Measurements from ENCODE around the gene FOXP2. TPM values are rescaled to one million over a fixed set of nuclear protein-coding genes. Genes with fewer than 3 reads are reported as not detected.
"Not testable (repeated sequence)": the region's sequence is repeated elsewhere in the genome, so short reads cannot be mapped to it uniquely, and the experiment has no call there.

Gene FOXP2
- total RNA-seq = not detected in 2 replicates

GRCh38 chr7:114414156-114415063, at the start of gene FOXP2:
FOXP2 (plus strand) TSS chr7:114414815; CDS start chr7:114426512, 11,697 bp downstream.
- no peak within 1 kb of the TSS for H3K4me3 Mint-ChIP-seq
- no peak within 1 kb of the TSS for H3K27ac Mint-ChIP-seq
- intact Hi-C loops (cut with micrococcal nuclease) = no loop called here
- no peaks in the 10 kb centered on the region for H3K36me3 Mint-ChIP-seq (ENCODE audit: low read depth)
- no peaks in the 10 kb centered on the region for H3K9me3 Mint-ChIP-seq
- H3K27me3 Mint-ChIP-seq (ENCODE audit: insufficient read depth) = peaks cover 3% of the 10 kb centered on the region
- no peak for DNase-seq (ENCODE audit: low spot score)
- no peaks in the 10 kb centered on the region for H3K4me1 Mint-ChIP-seq (ENCODE audit: low read depth)

- Mint-ChIP-seq H3K27ac (no peak overlapping the region), H3K36me3 (ENCODE audit: low read depth) (no peaks in the 10 kb centered on the region), H3K9me3 (no peaks in the 10 kb centered on the region), H3K4me1 (ENCODE audit: low read depth) (no peaks in the 10 kb centered on the region), H3K4me3 (no peak overlapping the region), H3K27me3 (ENCODE audit: insufficient read depth) (no peaks in the 10 kb centered on the region)
- DNase-seq (ENCODE audit: low spot score) = no peak
- intact Hi-C loops (cut with micrococcal nuclease) = no loop called here
These were observed 48.8 kb upstream of the FOXP2 start for GRCh38 chr7:114365791-114366190.

- no peak for DNase-seq (ENCODE audit: low spot score)
- Mint-ChIP-seq H3K36me3 (ENCODE audit: low read depth) (no peaks in the 10 kb centered on the region), H3K27ac (no peak overlapping the region), H3K4me1 (ENCODE audit: low read depth) (no peaks in the 10 kb centered on the region), H3K4me3 (no peak overlapping the region), H3K9me3 (no peaks in the 10 kb centered on the region), H3K27me3 (ENCODE audit: insufficient read depth) (no peaks in the 10 kb centered on the region)
- intact Hi-C loops (cut with micrococcal nuclease) = no loop called here
These were observed 46.1 kb upstream of the FOXP2 start for GRCh38 chr7:114368492-114368891.

GRCh38 chr7:114369294-114369693, 45.3 kb upstream of the FOXP2 start:
- Mint-ChIP-seq H3K9me3 (no peaks in the 10 kb centered on the region), H3K27me3 (ENCODE audit: insufficient read depth) (no peaks in the 10 kb centered on the region), H3K4me3 (no peak overlapping the region), H3K4me1 (ENCODE audit: low read depth) (no peaks in the 10 kb centered on the region), H3K36me3 (ENCODE audit: low read depth) (no peaks in the 10 kb centered on the region), H3K27ac (no peak overlapping the region)
- DNase-seq (ENCODE audit: low spot score) = no peak
- intact Hi-C loops (cut with micrococcal nuclease) = no loop called here

GRCh38 chr7:114372619-114373018, 42.0 kb upstream of the FOXP2 start:
- no peak for DNase-seq (ENCODE audit: low spot score)
- no peaks in the 10 kb centered on the region for H3K9me3 Mint-ChIP-seq
- H3K4me1 Mint-ChIP-seq (ENCODE audit: low read depth) = no peaks in the 10 kb centered on the region
- intact Hi-C loops (cut with micrococcal nuclease) = no loop called here
- no peaks in the 10 kb centered on the region for H3K27me3 Mint-ChIP-seq (ENCODE audit: insufficient read depth)
- H3K36me3 Mint-ChIP-seq (ENCODE audit: low read depth) = no peaks in the 10 kb centered on the region
- H3K4me3 Mint-ChIP-seq = no peak overlapping the region
- no peak overlapping the region for H3K27ac Mint-ChIP-seq

GRCh38 chr7:114375907-114376306, 38.7 kb upstream of the FOXP2 start:
- H3K4me1 Mint-ChIP-seq (ENCODE audit: low read depth) = no peaks in the 10 kb centered on the region
- no peak for DNase-seq (ENCODE audit: low spot score)
- no peaks in the 10 kb centered on the region for H3K36me3 Mint-ChIP-seq (ENCODE audit: low read depth)
- no peak overlapping the region for H3K4me3 Mint-ChIP-seq
- H3K27ac Mint-ChIP-seq = no peak overlapping the region
- no peaks in the 10 kb centered on the region for H3K9me3 Mint-ChIP-seq
- intact Hi-C loops (cut with micrococcal nuclease) = no loop called here
- H3K27me3 Mint-ChIP-seq (ENCODE audit: insufficient read depth) = no peaks in the 10 kb centered on the region

GRCh38 chr7:114383946-114384345, 30.7 kb upstream of the FOXP2 start:
- H3K4me1 Mint-ChIP-seq (ENCODE audit: low read depth); H3K27ac Mint-ChIP-seq; H3K36me3 Mint-ChIP-seq (ENCODE audit: low read depth); H3K9me3 Mint-ChIP-seq; H3K27me3 Mint-ChIP-seq (ENCODE audit: insufficient read depth); DNase-seq (ENCODE audit: low spot score); intact Hi-C loops (cut with micrococcal nuclease); H3K4me3 Mint-ChIP-seq: not testable (repeated sequence)

GRCh38 chr7:114384346-114384745, 30.3 kb upstream of the FOXP2 start:
- H3K27me3 Mint-ChIP-seq (ENCODE audit: insufficient read depth); H3K9me3 Mint-ChIP-seq; H3K27ac Mint-ChIP-seq; H3K4me3 Mint-ChIP-seq; intact Hi-C loops (cut with micrococcal nuclease); H3K36me3 Mint-ChIP-seq (ENCODE audit: low read depth); H3K4me1 Mint-ChIP-seq (ENCODE audit: low read depth); DNase-seq (ENCODE audit: low spot score): not testable (repeated sequence)

- no peak for DNase-seq (ENCODE audit: low spot score)
- no peaks in the 10 kb centered on the region for H3K4me1 Mint-ChIP-seq (ENCODE audit: low read depth)
- no peaks in the 10 kb centered on the region for H3K27me3 Mint-ChIP-seq (ENCODE audit: insufficient read depth)
- no peak overlapping the region for H3K27ac Mint-ChIP-seq
- intact Hi-C loops (cut with micrococcal nuclease) = no loop called here
- no peaks in the 10 kb centered on the region for H3K36me3 Mint-ChIP-seq (ENCODE audit: low read depth)
- peaks cover 3% of the 10 kb centered on the region for H3K9me3 Mint-ChIP-seq
- no peak overlapping the region for H3K4me3 Mint-ChIP-seq
These were observed 26.6 kb upstream of the FOXP2 start for GRCh38 chr7:114388021-114388420.

GRCh38 chr7:114392686-114393085, 21.9 kb upstream of the FOXP2 start:
- intact Hi-C loops (cut with micrococcal nuclease) = no loop called here
- no peak overlapping the region for H3K27ac Mint-ChIP-seq
- peaks cover 3% of the 10 kb centered on the region for H3K27me3 Mint-ChIP-seq (ENCODE audit: insufficient read depth)
- H3K9me3 Mint-ChIP-seq = no peaks in the 10 kb centered on the region
- no peaks in the 10 kb centered on the region for H3K4me1 Mint-ChIP-seq (ENCODE audit: low read depth)
- no peaks in the 10 kb centered on the region for H3K36me3 Mint-ChIP-seq (ENCODE audit: low read depth)
- no peak overlapping the region for H3K4me3 Mint-ChIP-seq
- no peak for DNase-seq (ENCODE audit: low spot score)

GRCh38 chr7:114402876-114403635, 11.6 kb upstream of the FOXP2 start:
- Mint-ChIP-seq H3K9me3 (no peaks in the 10 kb centered on the region), H3K27ac (no peak overlapping the region), H3K36me3 (ENCODE audit: low read depth) (no peaks in the 10 kb centered on the region), H3K4me3 (no peak overlapping the region), H3K4me1 (ENCODE audit: low read depth) (no peaks in the 10 kb centered on the region), H3K27me3 (ENCODE audit: insufficient read depth) (no peaks in the 10 kb centered on the region)
- intact Hi-C loops (cut with micrococcal nuclease) = loop anchor here (5.0 to 10.0 kb wide), 2 partner anchors 318 to 376 kb away; no protein-coding TSS in a partner anchor
- DNase-seq (ENCODE audit: low spot score) = no peak

GRCh38 chr7:114405427-114405826, 9.2 kb upstream of the FOXP2 start:
- no peaks in the 10 kb centered on the region for H3K27me3 Mint-ChIP-seq (ENCODE audit: insufficient read depth)
- H3K27ac Mint-ChIP-seq = no peak overlapping the region
- DNase-seq (ENCODE audit: low spot score) = no peak
- intact Hi-C loops (cut with micrococcal nuclease) = loop anchor here (10.0 kb wide), 1 partner anchor 321 kb away; no protein-coding TSS in a partner anchor
- H3K9me3 Mint-ChIP-seq = no peaks in the 10 kb centered on the region
- no peak overlapping the region for H3K4me3 Mint-ChIP-seq
- H3K36me3 Mint-ChIP-seq (ENCODE audit: low read depth) = no peaks in the 10 kb centered on the region
- no peaks in the 10 kb centered on the region for H3K4me1 Mint-ChIP-seq (ENCODE audit: low read depth)

GRCh38 chr7:114409750-114410149, 4.9 kb upstream of the FOXP2 start:
- no peak for DNase-seq (ENCODE audit: low spot score)
- H3K4me3 Mint-ChIP-seq = no peak overlapping the region
- H3K4me1 Mint-ChIP-seq (ENCODE audit: low read depth) = no peaks in the 10 kb centered on the region
- peaks cover 3% of the 10 kb centered on the region for H3K27me3 Mint-ChIP-seq (ENCODE audit: insufficient read depth)
- intact Hi-C loops (cut with micrococcal nuclease) = loop anchor here (10.0 kb wide), 1 partner anchor 325 kb away; no protein-coding TSS in a partner anchor
- no peaks in the 10 kb centered on the region for H3K9me3 Mint-ChIP-seq
- H3K27ac Mint-ChIP-seq = no peak overlapping the region
- no peaks in the 10 kb centered on the region for H3K36me3 Mint-ChIP-seq (ENCODE audit: low read depth)
